ENCODE measurements around the gene ALOX15. TPM values are rescaled to one million over a fixed set of nuclear protein-coding genes. Genes with fewer than 3 reads are reported as not detected.
A peak's percentile ranks its signal among the peaks of the same experiment; 100 is the strongest.
"Not testable (repeated sequence)": the region's sequence is repeated elsewhere in the genome, so short reads cannot be mapped to it uniquely, and the experiment has no call there.

Gene ALOX15
- total and polyA plus RNA-seq, 2 donors: 0.48 to 1.6 TPM

DNA sequence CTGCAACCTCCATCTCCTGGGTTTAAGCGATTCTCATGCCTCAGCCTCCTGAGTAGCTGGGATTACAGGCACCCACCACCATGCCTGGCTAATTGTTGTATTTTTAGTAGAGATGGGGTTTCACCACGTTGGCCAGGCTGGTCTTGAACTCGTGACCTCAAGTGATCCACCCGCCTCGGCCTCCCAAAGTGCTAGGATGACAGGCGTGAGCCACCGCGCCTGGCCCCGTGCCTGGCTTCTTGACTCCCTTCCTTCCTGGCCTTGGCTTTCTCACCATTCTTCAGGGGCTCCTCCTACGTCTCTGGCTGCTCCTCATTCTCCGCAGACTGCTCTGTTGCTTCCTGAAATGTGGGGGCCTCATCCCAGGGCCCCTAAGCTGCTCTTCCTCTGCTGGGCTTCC lies 51.4 kb downstream of the ALOX15 start:
- H3K36me3 ChIP-seq (ENCODE audit: control insufficient read depth in 2 of 2, insufficient read depth in 2 of 2, low read length in 1 of 2); DNase-seq (ENCODE audit: low read depth in 6 of 9, low spot score in 9 of 9); H3K4me3 ChIP-seq (ENCODE audit: low read length in 2 of 2); H3K9me3 ChIP-seq (ENCODE audit: control insufficient read depth in 2 of 2, insufficient read depth in 1 of 2, low read length in 1 of 2); H3K4me1 ChIP-seq (ENCODE audit: control insufficient read depth in 2 of 2, insufficient read depth in 2 of 2, low read length in 2 of 2); H3K27ac ChIP-seq (ENCODE audit: low read depth in 1 of 2, low read length in 1 of 2): not testable (repeated sequence)
- 85% methylated on average over 11 of the region's 11 CpGs for WGBS
- H3K27me3 ChIP-seq (ENCODE audit: control insufficient read depth in 2 of 2, insufficient read depth in 1 of 2, low read length in 1 of 2): peaks cover 14 to 66% of the 10 kb centered on the region in 2 donors

DNA sequence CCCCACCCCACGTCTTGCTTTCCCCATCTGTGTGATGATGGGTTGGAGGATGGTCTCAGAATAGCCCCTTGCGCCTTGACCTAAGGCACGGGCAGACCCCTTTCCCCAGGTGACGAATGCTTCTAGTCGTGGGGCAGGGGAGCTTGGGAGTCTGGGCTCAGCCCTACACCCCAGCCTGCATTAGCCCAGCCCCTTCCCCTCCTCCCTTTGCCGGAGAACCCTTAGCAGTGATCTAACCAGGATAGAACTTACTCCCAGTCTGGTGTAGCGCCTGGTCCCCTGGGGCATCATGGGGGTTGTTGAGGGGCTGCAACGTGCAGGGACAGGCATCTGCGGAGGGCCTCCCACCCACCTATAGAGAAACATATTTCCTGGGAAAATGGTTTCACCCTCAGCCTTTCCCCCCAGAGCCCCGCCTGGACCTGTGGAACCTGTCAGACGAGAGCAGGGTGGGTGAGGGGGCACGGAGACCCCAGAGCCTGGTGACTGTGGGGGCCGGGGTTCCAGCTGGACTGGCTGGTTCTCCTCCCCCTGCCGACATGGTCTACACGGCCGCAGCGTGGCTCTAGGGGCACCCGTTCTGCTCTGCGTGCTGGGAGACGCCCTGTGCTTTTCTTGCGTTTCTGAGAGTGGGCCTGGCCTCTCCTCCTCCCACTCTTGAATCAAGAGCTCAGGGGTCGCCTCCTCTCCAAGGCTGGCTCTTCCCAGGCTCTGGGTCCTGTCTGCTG lies 52.4 kb downstream of the ALOX15 start:
- H3K27me3 ChIP-seq (ENCODE audit: control insufficient read depth in 2 of 2, insufficient read depth in 1 of 2, low read length in 1 of 2): peaks cover 24 to 68% of the 10 kb centered on the region in 2 donors
- no peak for DNase-seq (ENCODE audit: low read depth in 6 of 9, low spot score in 9 of 9)
- no peaks in the 10 kb centered on the region for H3K36me3 ChIP-seq (ENCODE audit: control insufficient read depth in 2 of 2, insufficient read depth in 2 of 2, low read length in 1 of 2)
- no peak overlapping the region for H3K27ac ChIP-seq (ENCODE audit: low read depth in 1 of 2, low read length in 1 of 2)
- WGBS: 91% methylated on average over 22 of the region's 22 CpGs
- H3K4me1 ChIP-seq (ENCODE audit: control insufficient read depth in 2 of 2, insufficient read depth in 2 of 2, low read length in 2 of 2): peaks cover 0 to 3% of the 10 kb centered on the region in 2 donors
- H3K4me3 ChIP-seq (ENCODE audit: low read length in 2 of 2): no peak overlapping the region
- H3K9me3 ChIP-seq (ENCODE audit: control insufficient read depth in 2 of 2, insufficient read depth in 1 of 2, low read length in 1 of 2): no peaks in the 10 kb centered on the region

DNA sequence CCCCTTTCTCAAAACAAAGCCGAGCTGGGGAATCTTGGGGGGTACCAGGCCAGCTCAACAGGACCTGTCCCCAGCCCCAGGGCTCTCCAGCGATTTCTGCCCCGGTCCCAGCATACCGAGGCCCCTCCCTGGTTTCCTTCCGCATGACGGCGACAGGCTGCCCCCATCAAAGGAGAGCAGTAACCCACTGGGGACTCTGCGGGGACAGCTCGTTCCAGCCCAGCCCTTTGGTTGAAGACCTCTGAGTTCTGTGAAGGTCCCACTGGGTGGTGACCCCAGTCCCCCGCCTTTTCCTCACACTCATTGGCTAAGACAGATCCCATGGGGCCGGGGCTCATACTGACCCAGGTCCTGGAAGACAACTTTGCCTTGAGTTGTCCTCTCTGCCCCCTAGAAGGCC lies 53.1 kb downstream of the ALOX15 start:
- 78% methylated on average over 11 of the region's 11 CpGs for WGBS

GRCh38 chr17:4587803-4588202 lies 53.7 kb downstream of the ALOX15 start:
- Histone ChIP-seq H3K36me3 (ENCODE audit: control insufficient read depth in 2 of 2, insufficient read depth in 2 of 2, low read length in 1 of 2) (no peaks in the 10 kb centered on the region), H3K27me3 (ENCODE audit: control insufficient read depth in 2 of 2, insufficient read depth in 1 of 2, low read length in 1 of 2) (peaks cover 31 to 78% of the 10 kb centered on the region in 2 donors), H3K4me1 (ENCODE audit: control insufficient read depth in 2 of 2, insufficient read depth in 2 of 2, low read length in 2 of 2) (peaks cover 0 to 8% of the 10 kb centered on the region in 2 donors), H3K4me3 (ENCODE audit: low read length in 2 of 2) (no peak overlapping the region), H3K27ac (ENCODE audit: low read depth in 1 of 2, low read length in 1 of 2) (no peak overlapping the region), H3K9me3 (ENCODE audit: control insufficient read depth in 2 of 2, insufficient read depth in 1 of 2, low read length in 1 of 2) (no peaks in the 10 kb centered on the region)
- DNase-seq (ENCODE audit: low read depth in 6 of 9, low spot score in 9 of 9): no peak
- WGBS: 85% methylated on average over 9 of the region's 9 CpGs

More for the DNA sequence above, 53.1 kb downstream of the ALOX15 start:
- H3K4me3 ChIP-seq (ENCODE audit: low read length in 2 of 2): no peak overlapping the region
- no peaks in the 10 kb centered on the region for H3K9me3 ChIP-seq (ENCODE audit: control insufficient read depth in 2 of 2, insufficient read depth in 1 of 2, low read length in 1 of 2)
- no peaks in the 10 kb centered on the region for H3K36me3 ChIP-seq (ENCODE audit: control insufficient read depth in 2 of 2, insufficient read depth in 2 of 2, low read length in 1 of 2)
- H3K27ac ChIP-seq (ENCODE audit: low read depth in 1 of 2, low read length in 1 of 2): no peak overlapping the region
- no peak for DNase-seq (ENCODE audit: low read depth in 6 of 9, low spot score in 9 of 9)
- peaks cover 25 to 72% of the 10 kb centered on the region in 2 donors for H3K27me3 ChIP-seq (ENCODE audit: control insufficient read depth in 2 of 2, insufficient read depth in 1 of 2, low read length in 1 of 2)
- H3K4me1 ChIP-seq (ENCODE audit: control insufficient read depth in 2 of 2, insufficient read depth in 2 of 2, low read length in 2 of 2): peaks cover 0 to 8% of the 10 kb centered on the region in 2 donors

GRCh38 chr17:4587195-4587594 lies 54.3 kb downstream of the ALOX15 start:
- Histone ChIP-seq H3K27me3 (ENCODE audit: control insufficient read depth in 2 of 2, insufficient read depth in 1 of 2, low read length in 1 of 2) (peaks cover 35 to 84% of the 10 kb centered on the region in 2 donors), H3K9me3 (ENCODE audit: control insufficient read depth in 2 of 2, insufficient read depth in 1 of 2, low read length in 1 of 2) (no peaks in the 10 kb centered on the region), H3K27ac (ENCODE audit: low read depth in 1 of 2, low read length in 1 of 2) (no peak overlapping the region), H3K4me1 (ENCODE audit: control insufficient read depth in 2 of 2, insufficient read depth in 2 of 2, low read length in 2 of 2) (peaks cover 0 to 8% of the 10 kb centered on the region in 2 donors), H3K4me3 (ENCODE audit: low read length in 2 of 2) (no peak overlapping the region), H3K36me3 (ENCODE audit: control insufficient read depth in 2 of 2, insufficient read depth in 2 of 2, low read length in 1 of 2) (no peaks in the 10 kb centered on the region)
- DNase-seq (ENCODE audit: low read depth in 6 of 9, low spot score in 9 of 9): no peak
- 87% methylated on average over 7 of the region's 7 CpGs for WGBS

DNA sequence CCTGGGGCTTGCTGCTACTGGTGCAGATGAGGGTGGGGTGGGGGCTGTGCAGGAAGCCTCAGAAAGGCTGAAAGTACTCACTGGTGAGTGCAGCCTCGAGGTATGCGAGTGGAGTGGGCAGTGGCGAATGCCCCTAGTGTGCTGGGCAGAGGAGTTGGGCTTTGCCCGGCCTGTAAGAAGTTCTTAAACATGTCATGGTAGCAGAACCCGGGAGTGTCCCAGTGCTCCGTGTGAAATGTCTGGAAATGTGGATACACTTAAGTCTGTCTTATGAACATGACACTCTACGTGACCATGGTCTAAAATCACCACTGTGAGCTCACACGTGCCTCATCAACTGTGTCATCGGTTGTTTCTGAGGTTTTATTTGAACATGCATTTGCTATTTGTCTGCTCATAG lies 55.4 kb downstream of the ALOX15 start:
- H3K4me1 ChIP-seq (ENCODE audit: control insufficient read depth in 2 of 2, insufficient read depth in 2 of 2, low read length in 2 of 2): peaks cover 0 to 8% of the 10 kb centered on the region in 2 donors
- H3K9me3 ChIP-seq (ENCODE audit: control insufficient read depth in 2 of 2, insufficient read depth in 1 of 2, low read length in 1 of 2): no peaks in the 10 kb centered on the region
- H3K27ac ChIP-seq (ENCODE audit: low read depth in 1 of 2, low read length in 1 of 2): no peak overlapping the region
- H3K27me3 ChIP-seq (ENCODE audit: control insufficient read depth in 2 of 2, insufficient read depth in 1 of 2, low read length in 1 of 2): peaks cover 35 to 89% of the 10 kb centered on the region in 2 donors
- WGBS: 96% methylated on average over 9 of the region's 9 CpGs
- no peaks in the 10 kb centered on the region for H3K36me3 ChIP-seq (ENCODE audit: control insufficient read depth in 2 of 2, insufficient read depth in 2 of 2, low read length in 1 of 2)
- DNase-seq (ENCODE audit: low read depth in 6 of 9, low spot score in 9 of 9): no peak
- H3K4me3 ChIP-seq (ENCODE audit: low read length in 2 of 2): no peak overlapping the region

DNA sequence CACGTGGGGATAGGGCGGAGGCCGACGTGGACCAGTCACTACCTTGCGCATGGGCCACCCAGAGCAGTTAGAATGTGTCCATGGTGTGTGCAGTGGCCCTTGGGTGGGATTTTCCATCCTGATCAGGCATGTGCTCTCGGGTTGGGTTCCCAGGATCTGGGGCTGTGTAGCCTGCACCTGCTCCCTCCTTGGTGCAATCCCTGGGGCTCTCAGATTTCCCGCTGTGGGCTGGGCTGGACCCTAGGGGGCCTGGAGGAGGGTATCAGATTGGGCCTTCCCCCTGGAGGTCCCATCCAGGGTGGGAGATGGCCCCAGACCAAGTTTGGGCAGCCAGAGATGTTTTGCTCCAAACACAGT lies 55.9 kb downstream of the ALOX15 start:
- Histone ChIP-seq H3K27ac (ENCODE audit: low read depth in 1 of 2, low read length in 1 of 2) (no peak overlapping the region), H3K36me3 (ENCODE audit: control insufficient read depth in 2 of 2, insufficient read depth in 2 of 2, low read length in 1 of 2) (no peaks in the 10 kb centered on the region), H3K9me3 (ENCODE audit: control insufficient read depth in 2 of 2, insufficient read depth in 1 of 2, low read length in 1 of 2) (no peaks in the 10 kb centered on the region), H3K27me3 (ENCODE audit: control insufficient read depth in 2 of 2, insufficient read depth in 1 of 2, low read length in 1 of 2) (peaks cover 35 to 88% of the 10 kb centered on the region in 2 donors), H3K4me3 (ENCODE audit: low read length in 2 of 2) (no peak overlapping the region), H3K4me1 (ENCODE audit: control insufficient read depth in 2 of 2, insufficient read depth in 2 of 2, low read length in 2 of 2) (peaks cover 0 to 8% of the 10 kb centered on the region in 2 donors)
- no peak for DNase-seq (ENCODE audit: low read depth in 6 of 9, low spot score in 9 of 9)
- 93% methylated on average over 7 of the region's 7 CpGs for WGBS

DNA sequence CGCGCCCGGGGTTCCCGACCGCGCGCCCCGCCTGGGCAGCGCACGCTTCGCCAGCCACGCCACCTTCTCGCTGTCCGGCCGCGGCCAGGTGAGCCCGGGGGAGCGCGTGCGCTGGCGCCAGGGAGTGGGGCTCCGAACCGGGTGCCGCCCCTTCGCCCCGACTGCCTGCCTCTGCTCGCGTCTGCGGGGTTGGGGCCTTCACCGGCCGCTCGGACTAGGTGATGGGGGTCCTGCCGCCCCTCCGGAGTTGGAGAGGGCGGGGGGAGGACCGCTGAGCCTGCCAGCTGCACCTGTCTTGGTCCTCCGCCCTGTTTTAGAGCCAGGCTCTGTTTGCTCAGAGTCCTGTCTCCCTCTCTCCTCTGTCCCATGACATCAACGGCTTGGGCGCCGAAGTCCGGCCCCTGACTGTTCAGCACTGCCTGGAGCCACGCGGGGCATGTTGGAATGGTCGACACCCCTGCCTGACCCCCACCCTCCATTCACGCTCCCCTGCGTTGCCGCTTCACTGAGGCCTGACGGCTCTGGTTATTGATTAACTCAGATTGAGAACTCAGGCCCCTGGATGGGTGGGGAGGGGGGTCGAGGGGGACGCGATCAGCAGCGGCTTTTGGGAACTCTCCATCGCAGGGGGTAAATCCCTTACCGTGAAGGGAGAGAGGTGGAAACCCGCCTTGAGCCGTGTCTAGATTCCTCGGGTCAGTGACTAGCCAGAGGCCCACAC lies 56.4 kb downstream of the ALOX15 start:
- no peaks in the 10 kb centered on the region for H3K36me3 ChIP-seq (ENCODE audit: control insufficient read depth in 2 of 2, insufficient read depth in 2 of 2, low read length in 1 of 2)
- WGBS: 34% methylated on average over 57 of the region's 57 CpGs
- H3K4me1 ChIP-seq (ENCODE audit: control insufficient read depth in 2 of 2, insufficient read depth in 2 of 2, low read length in 2 of 2): peaks cover 0 to 8% of the 10 kb centered on the region in 2 donors
- H3K27ac ChIP-seq (ENCODE audit: low read depth in 1 of 2, low read length in 1 of 2): no peak overlapping the region
- no peak for DNase-seq (ENCODE audit: low read depth in 6 of 9, low spot score in 9 of 9)
- no peaks in the 10 kb centered on the region for H3K9me3 ChIP-seq (ENCODE audit: control insufficient read depth in 2 of 2, insufficient read depth in 1 of 2, low read length in 1 of 2)
- peak overlapping the region in 1 of 2 donors; percentile 40 for H3K4me3 ChIP-seq (ENCODE audit: low read length in 2 of 2)
- peaks cover 35 to 90% of the 10 kb centered on the region in 2 donors for H3K27me3 ChIP-seq (ENCODE audit: control insufficient read depth in 2 of 2, insufficient read depth in 1 of 2, low read length in 1 of 2)

All from thymus (tissue), 11 donors.